Measurements from ENCODE around the gene ERF.
A peak's percentile ranks its signal among the peaks of the same experiment; 100 is the strongest.

ERF gene

DNA sequence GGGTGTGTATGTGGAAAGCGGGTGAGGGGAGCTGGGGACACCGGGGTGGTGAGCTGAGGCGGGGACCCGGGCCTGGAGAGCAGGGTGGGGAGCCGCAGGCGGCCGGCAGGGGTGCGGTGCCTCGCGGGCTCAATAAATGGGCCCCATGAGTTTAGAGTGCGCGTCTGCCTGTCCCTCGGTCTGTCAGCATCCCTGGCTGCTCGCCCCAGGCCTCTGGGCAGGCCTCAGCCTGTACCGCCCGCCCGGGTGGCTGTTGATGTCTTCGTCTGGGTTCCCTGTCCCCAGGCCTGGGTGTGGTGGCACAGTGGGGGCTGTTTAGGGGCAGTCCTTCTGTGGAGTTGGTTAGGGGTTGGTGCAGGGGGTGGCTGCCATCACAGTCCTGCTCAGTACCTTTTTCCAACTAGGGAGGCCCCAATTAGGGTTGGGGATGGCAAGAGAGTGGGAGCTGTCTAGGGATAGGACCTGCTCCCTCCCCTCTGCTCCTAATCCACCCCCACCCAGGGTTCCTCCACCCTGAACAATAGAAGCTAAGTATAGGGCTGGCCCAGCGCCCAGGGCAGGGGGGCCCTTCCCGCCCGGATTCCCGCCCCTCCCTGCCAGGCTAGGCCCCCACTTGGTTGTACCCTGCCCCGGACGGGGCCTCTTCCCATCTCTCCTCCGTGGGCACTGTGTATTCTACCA lies 26.4 kb upstream of the ERF start:
- POLR2A ChIA-PET: no interaction called here
- DNase-seq (ENCODE audit: extremely low spot score): no peak
- TF ChIP-seq, protein P1, sequence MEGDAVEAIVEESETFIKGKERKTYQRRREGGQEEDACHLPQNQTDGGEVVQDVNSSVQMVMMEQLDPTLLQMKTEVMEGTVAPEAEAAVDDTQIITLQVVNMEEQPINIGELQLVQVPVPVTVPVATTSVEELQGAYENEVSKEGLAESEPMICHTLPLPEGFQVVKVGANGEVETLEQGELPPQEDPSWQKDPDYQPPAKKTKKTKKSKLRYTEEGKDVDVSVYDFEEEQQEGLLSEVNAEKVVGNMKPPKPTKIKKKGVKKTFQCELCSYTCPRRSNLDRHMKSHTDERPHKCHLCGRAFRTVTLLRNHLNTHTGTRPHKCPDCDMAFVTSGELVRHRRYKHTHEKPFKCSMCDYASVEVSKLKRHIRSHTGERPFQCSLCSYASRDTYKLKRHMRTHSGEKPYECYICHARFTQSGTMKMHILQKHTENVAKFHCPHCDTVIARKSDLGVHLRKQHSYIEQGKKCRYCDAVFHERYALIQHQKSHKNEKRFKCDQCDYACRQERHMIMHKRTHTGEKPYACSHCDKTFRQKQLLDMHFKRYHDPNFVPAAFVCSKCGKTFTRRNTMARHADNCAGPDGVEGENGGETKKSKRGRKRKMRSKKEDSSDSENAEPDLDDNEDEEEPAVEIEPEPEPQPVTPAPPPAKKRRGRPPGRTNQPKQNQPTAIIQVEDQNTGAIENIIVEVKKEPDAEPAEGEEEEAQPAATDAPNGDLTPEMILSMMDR (IDR thresholded peaks at IDR 0.05; ENCODE audit: control extremely low read depth, extremely low read depth, low read depth, missing control alignments): no peak
- CTCF ChIA-PET: interaction anchor here (0.9 to 8.0 kb wide), 3 partner anchors 14 to 36 kb away, joined by 3 to 87 read pairs (median 11); partner anchors contain the start of gene GSK3A

DNA sequence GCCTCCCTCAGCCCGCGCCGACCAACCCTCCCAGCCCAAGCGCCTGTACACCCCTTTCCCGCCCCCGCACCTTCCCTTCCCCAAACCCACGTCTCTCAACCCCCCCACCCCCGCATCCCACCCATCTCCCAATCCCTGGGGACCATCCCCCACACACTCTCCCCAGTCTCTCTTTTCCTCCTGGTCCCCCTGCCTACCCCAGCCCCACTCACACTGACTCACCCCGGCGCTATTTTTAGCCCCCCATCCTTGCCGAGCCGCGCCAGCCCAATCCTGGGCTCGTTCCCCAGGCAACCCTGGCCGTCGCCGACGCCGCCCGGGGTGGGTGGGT lies 25.9 kb upstream of the ERF start:
- DNase-seq (ENCODE audit: extremely low spot score): no peak
- ChIA-PET CTCF (interaction anchor here (1.6 to 8.0 kb wide), 5 partner anchors 11 to 64 kb away, joined by 3 to 87 read pairs (median 13); partner anchors contain the start of genes CIC, DEDD2 and GSK3A), POLR2A (no interaction called here)
- TF ChIP-seq, protein P1 (IDR thresholded peaks at IDR 0.05; ENCODE audit: control extremely low read depth, extremely low read depth, low read depth, missing control alignments): no peak

DNA sequence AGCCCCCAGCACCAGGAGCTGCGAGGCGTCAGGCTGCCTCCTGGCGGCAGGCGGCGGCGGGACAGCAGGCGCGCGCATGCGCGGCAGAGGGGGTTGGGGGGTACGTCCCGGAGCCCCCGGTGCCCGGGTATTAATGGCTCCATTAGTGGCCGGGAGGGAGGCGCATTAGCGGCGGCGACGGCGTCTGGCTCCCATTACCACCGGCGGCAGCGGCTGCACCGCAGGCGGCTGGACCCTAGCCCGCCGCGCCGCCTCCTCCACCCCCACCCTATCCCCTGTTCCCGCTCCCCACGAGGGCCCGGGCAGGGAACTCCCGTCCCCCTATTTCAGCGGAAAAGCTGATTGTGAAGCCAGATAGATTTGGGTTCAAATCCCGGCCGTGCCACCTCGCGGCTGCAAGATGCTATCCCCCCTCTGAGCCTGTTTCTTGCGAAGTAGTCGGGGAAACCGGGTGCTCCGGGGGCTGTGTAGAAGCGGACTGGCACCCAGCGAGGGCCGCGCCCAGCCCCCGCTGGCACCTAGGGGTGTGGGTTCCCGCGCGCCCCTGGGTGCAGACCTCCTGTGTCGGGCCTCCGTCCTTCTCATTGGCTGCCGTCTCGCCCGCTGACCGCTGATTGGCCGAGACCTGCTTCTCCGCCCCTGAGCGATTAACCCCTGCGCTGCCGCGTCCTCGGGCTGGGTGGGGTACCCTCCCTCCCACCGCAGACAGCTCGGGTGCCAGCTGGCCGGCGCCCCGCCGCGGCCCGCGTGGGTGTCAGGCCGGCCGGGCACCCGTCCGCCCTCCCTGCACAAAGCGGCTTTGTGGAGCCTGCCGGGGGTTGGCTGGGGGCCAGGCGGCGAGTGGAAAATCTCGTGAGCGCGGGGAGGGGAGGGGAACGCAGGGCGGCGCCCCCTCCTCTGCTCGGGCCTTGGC lies 25.2 kb upstream of the ERF start:
- POLR2A ChIA-PET: interaction anchor here (1.6 kb wide), 1 partner anchor 10 kb away, joined by 8 read pairs; no protein-coding TSS in a partner anchor
- TF ChIP-seq, protein P1 (IDR thresholded peaks at IDR 0.05; ENCODE audit: control extremely low read depth, extremely low read depth, low read depth, missing control alignments): peak; percentile 93
- DNase-seq (ENCODE audit: extremely low spot score): peak; percentile 92
- CTCF ChIA-PET: interaction anchor here (0.7 to 8.0 kb wide), 30 partner anchors 8 to 177 kb away, joined by 3 to 87 read pairs (median 5); partner anchors contain the start of genes CIC, DEDD2, ERF and GSK3A

DNA sequence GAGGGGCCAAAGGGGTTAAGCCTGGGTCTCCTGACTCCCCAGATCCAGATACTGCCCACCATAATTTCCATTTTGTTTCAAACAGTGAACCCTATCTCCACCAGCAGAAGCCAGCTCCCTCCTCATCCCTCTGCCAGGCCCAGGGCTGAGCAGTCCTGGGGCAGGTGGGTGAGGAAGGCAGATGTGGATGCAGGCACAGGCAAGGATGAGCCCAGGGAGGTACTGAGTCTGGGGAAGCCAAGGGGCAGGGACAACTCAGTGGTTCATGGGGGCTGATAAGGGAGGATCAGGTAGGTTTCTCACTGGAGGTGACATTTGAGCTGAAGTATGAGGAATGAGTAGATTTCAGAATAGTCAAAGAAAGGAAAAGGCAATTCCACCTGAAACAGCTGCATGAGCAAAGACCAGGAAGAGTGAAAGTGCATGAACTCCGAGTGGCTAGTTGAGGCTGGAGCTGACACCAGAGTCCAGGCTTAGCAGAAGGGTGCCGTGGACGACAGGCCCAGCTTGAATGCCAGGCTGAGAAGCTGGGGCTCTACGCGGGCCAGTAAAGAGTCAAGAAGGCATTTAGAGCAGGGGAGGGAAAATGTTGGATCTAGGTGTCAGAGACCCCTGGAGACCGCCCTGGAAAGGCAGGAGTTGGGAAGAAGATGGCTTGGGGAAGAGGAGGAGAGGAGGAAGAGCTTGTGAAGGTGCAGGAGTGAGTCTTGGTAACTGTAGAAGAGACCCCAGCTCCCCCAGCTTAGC lies 24.4 kb upstream of the ERF start:
- POLR2A ChIA-PET: interaction anchor here (1.6 kb wide), 1 partner anchor 9 kb away, joined by 8 read pairs; no protein-coding TSS in a partner anchor

DNA sequence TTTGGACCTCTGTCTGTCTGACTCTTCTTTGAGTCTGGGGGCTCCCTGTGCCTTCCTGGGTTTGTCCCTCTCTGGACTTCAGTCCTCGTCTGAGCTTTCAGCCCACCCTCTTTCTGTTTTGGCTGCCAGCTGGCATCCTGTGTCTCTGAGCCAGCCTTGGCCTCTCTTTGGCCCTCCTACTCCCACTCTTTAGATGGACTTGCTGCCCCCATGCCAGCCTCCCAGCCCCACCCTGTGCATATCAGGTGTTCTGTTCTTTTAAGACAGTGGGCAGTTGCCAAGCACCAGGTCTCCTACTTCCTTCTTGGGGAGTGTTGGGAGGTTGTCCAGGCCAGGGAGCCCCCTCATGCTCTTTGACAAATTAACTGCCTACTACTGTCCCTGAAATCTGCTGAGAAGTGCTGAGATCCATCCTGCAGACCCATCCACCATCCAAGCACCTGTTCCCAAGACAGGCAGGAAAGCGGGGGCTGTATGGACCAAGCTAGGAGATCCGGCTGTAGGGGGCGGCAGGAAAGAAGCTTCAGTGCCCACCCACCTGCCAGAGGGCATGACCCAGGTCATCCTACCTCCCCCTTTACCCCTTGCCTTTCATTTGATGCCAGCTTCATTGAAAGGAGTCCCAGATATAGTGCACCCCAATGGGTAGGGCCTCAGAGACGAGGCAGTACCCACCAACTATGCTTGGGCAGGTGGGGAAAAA lies 23.7 kb upstream of the ERF start:
- POLR2A ChIA-PET: interaction anchor here (1.6 kb wide), 1 partner anchor 8 kb away, joined by 8 read pairs; no protein-coding TSS in a partner anchor
- CTCF ChIA-PET: interaction anchor here (0.9 to 8.0 kb wide), 23 partner anchors 8 to 176 kb away, joined by 3 to 87 read pairs (median 5); partner anchors contain the start of genes CIC, ERF, GSK3A and POU2F2
- DNase-seq (ENCODE audit: extremely low spot score): no peak
- TF ChIP-seq, protein P1 (IDR thresholded peaks at IDR 0.05; ENCODE audit: control extremely low read depth, extremely low read depth, low read depth, missing control alignments): no peak

More for the DNA sequence above, 24.4 kb upstream of the ERF start:
- CTCF ChIA-PET: interaction anchor here (0.7 to 8.0 kb wide), 30 partner anchors 9 to 177 kb away, joined by 3 to 87 read pairs (median 5); partner anchors contain the start of genes CIC, DEDD2, ERF and GSK3A
- DNase-seq (ENCODE audit: extremely low spot score): no peak
- TF ChIP-seq, protein P1 (IDR thresholded peaks at IDR 0.05; ENCODE audit: control extremely low read depth, extremely low read depth, low read depth, missing control alignments): no peak
